Measurements from ENCODE around the gene CLEC16A.

DNA sequence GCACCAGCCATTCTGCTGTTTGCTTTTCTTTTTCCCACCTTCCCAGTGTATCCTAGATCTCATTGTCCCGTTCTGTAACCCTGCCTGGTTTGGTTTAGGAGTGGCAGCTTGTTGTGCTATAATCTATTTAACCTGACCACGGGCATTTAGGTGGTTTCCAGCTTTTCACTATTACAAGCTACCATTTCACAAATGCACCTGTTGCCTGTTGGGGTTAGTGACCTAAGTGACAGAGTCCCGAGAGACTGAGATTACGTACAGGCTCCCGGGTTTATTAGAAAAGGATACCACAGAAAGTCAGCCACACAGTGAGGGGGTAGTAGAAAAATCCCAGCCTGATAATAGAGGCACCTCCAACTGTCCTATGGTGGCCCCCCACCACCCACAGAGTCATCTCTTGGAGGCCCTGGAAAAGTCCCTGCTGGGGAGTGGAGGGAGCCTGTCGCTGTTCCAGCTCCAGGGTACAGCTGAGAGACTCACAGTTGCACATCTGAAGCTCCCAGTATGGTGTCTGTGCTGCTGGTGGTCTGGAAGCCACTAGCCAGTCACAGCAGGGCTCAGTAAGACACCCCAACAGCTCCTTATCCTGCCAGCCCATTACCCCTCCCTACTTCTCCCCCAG is 21.2 kb downstream of the CLEC16A start:
- TF ChIP-seq, protein P1, sequence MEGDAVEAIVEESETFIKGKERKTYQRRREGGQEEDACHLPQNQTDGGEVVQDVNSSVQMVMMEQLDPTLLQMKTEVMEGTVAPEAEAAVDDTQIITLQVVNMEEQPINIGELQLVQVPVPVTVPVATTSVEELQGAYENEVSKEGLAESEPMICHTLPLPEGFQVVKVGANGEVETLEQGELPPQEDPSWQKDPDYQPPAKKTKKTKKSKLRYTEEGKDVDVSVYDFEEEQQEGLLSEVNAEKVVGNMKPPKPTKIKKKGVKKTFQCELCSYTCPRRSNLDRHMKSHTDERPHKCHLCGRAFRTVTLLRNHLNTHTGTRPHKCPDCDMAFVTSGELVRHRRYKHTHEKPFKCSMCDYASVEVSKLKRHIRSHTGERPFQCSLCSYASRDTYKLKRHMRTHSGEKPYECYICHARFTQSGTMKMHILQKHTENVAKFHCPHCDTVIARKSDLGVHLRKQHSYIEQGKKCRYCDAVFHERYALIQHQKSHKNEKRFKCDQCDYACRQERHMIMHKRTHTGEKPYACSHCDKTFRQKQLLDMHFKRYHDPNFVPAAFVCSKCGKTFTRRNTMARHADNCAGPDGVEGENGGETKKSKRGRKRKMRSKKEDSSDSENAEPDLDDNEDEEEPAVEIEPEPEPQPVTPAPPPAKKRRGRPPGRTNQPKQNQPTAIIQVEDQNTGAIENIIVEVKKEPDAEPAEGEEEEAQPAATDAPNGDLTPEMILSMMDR (IDR thresholded peaks at IDR 0.05; ENCODE audit: low read depth, low read length, poor library complexity, severe bottlenecking): no peak
- no peak for TF ChIP-seq EZH2phosphoT487 (IDR thresholded peaks at IDR 0.05; ENCODE audit: borderline replicate concordance, low read length)
